ENCODE measurements around the gene GSN. TPM values are rescaled to one million over a fixed set of nuclear protein-coding genes. Genes with fewer than 3 reads are reported as not detected.
A peak's percentile ranks its signal among the peaks of the same experiment; 100 is the strongest.

Gene GSN
- total and polyA plus RNA-seq, 8 donors: 215 to 909 (median 531) TPM

DNA sequence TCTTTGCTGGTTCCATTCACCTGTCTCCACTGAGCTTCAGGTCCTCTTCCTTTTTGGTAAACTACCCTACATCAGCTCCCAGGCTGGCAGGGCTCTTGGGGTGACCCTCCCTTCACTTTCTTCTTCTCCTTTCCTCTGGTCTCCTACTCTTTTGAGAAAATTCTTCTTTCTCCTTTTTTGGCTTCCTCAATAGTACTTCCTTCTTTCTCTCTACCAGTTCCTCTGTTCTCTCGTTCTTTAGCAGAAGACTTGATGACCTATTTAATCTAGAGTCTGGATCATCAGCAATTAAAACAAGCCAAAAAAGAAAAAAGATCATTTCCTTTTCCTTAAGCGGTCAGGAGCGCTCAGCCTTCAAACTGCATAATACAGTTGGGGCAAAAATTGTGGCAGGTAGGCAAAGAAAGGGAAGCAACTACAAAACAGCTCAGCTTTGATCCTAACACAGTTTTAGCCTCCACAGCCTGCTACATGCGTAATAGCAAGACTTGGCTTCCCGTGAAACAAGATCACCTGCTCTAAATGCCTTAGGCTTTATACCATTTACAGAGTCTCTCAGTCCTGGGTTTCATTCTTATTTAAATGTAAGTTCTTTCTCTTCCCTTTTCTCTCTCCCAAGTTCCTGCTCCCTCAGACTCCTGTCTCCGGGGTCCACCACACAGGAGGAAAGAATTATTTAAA lies 14.0 kb upstream of the GSN start:
- Histone ChIP-seq H3K36me3 (no peaks in the 10 kb centered on the region), H3K9me3 (no peaks in the 10 kb centered on the region), H3K4me1 (peaks cover 0 to 8% (median 0%) of the 10 kb centered on the region in 4 donors), H3K4me3 (no peak overlapping the region), H3K27me3 (no peaks in the 10 kb centered on the region), H3K27ac (peak overlapping the region in 1 of 5 donors; percentile 4)
- DNase-seq: no peak
- WGBS, 5 donors: 55 to 71% (median 64%) methylated on average over 6 of the region's 6 CpGs
- intact Hi-C loops (cut with DNase I; ENCODE audit: low total_unique reads): no loop called here
- TF ChIP-seq POLR2A (IDR thresholded peaks at IDR 0.05) (no peak), POLR2AphosphoS5 (IDR thresholded peaks at IDR 0.05) (no peak), EP300 (IDR thresholded peaks at IDR 0.05) (no peak)
- TF ChIP-seq, protein P1, sequence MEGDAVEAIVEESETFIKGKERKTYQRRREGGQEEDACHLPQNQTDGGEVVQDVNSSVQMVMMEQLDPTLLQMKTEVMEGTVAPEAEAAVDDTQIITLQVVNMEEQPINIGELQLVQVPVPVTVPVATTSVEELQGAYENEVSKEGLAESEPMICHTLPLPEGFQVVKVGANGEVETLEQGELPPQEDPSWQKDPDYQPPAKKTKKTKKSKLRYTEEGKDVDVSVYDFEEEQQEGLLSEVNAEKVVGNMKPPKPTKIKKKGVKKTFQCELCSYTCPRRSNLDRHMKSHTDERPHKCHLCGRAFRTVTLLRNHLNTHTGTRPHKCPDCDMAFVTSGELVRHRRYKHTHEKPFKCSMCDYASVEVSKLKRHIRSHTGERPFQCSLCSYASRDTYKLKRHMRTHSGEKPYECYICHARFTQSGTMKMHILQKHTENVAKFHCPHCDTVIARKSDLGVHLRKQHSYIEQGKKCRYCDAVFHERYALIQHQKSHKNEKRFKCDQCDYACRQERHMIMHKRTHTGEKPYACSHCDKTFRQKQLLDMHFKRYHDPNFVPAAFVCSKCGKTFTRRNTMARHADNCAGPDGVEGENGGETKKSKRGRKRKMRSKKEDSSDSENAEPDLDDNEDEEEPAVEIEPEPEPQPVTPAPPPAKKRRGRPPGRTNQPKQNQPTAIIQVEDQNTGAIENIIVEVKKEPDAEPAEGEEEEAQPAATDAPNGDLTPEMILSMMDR (IDR thresholded peaks at IDR 0.05): no peak

DNA sequence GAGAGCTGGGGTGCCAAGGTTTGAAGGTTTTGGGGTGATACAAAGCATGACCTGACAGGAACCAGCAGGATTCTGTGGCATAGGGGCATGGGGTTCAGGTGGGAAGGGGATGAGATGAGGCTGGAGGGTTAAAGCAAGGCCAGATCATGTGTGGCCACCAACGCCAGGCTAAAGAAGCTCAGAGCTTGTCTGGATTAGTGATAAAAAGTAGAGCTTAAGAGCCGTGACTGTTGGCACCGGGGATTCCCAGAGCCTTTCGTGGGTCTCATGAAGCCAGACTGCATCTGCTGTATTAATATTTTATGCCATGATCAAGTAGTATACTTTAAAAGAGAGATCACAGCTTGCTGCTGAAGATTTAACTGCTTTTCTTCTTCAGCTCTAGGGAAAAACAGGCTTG lies 8.5 kb upstream of the GSN start:
- Histone ChIP-seq H3K4me1 (peaks cover 0 to 15% (median 9%) of the 10 kb centered on the region in 4 donors), H3K27ac (no peak overlapping the region), H3K4me3 (no peak overlapping the region), H3K36me3 (no peaks in the 10 kb centered on the region), H3K9me3 (no peaks in the 10 kb centered on the region), H3K27me3 (no peaks in the 10 kb centered on the region)
- intact Hi-C loops (cut with DNase I; ENCODE audit: low total_unique reads): no loop called here
- WGBS, 5 donors: 83 to 92% (median 86%) methylated on average over 4 of the region's 4 CpGs
- TF ChIP-seq EP300 (IDR thresholded peaks at IDR 0.05) (no peak), POLR2A (IDR thresholded peaks at IDR 0.05) (no peak), POLR2AphosphoS5 (IDR thresholded peaks at IDR 0.05) (no peak)
- TF ChIP-seq, protein P1 (IDR thresholded peaks at IDR 0.05): no peak
- DNase-seq: no peak

DNA sequence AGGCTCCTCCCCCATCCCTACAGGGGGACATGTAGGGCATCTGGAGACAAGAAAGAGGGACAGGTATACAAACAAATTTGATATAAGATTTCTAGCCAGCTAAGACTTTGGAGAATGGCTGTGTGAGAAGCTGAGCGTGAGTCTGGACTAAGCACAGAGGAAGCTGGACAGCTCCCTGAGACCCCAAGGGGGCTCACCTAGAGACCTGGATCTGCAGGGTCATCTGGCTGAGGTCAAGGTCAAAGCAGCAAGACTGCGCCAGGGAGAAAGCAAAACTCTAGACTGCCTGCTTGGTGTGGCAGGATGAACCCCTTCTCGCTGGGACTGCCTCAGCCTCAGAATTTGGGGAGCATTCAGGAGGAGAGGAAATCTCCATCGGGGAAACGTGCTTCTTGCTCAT lies 8.0 kb upstream of the GSN start:
- WGBS, 5 donors: 85 to 95% (median 90%) methylated on average over 5 of the region's 5 CpGs
- intact Hi-C loops (cut with DNase I; ENCODE audit: low total_unique reads): no loop called here
- peaks cover 0 to 15% (median 9%) of the 10 kb centered on the region in 4 donors for H3K4me1 ChIP-seq
- no peaks in the 10 kb centered on the region for H3K27me3 ChIP-seq
- H3K9me3 ChIP-seq: no peaks in the 10 kb centered on the region
- no peak overlapping the region for H3K27ac ChIP-seq
- DNase-seq: no peak
- no peak overlapping the region for H3K4me3 ChIP-seq
- H3K36me3 ChIP-seq: no peaks in the 10 kb centered on the region
- TF ChIP-seq, protein P1 (IDR thresholded peaks at IDR 0.05): no peak
- TF ChIP-seq POLR2AphosphoS5 (IDR thresholded peaks at IDR 0.05) (no peak), POLR2A (IDR thresholded peaks at IDR 0.05) (no peak), EP300 (IDR thresholded peaks at IDR 0.05) (no peak)

DNA sequence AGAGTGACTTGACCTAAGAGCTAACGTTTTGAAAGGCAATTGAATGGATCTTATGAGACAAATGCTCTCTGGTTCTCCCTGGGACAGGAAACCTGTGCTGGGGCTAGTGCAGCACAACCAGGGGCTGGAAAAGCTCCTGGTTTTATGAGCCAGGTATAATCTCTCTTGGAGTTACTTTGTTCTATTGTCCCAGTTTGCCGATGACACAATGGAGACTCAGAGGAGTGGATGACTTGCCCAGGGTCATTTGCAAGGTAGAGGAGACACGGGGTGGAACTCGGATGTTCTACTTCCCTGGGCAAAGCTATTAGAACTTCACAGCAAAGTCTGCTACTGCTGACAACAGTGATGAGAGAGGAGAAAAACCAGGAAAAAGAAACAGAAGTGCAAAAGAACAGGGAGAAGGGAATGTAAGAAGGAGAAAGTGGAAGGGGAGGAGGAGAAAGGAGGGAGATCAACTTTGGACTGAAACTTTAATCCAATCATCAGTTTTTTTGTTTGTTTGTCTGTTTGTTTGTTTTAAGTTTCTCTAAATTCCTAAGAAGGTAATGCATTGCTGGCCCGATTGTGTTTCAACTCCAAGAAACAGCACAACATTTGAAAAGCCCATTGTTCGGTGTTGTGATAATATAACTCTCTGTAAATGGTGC lies 7.4 kb upstream of the GSN start:
- intact Hi-C loops (cut with DNase I; ENCODE audit: low total_unique reads): no loop called here
- Histone ChIP-seq H3K27ac (peak overlapping the region in 2 of 5 donors; percentile 58 to 80), H3K4me3 (no peak overlapping the region), H3K9me3 (no peaks in the 10 kb centered on the region), H3K27me3 (no peaks in the 10 kb centered on the region), H3K36me3 (no peaks in the 10 kb centered on the region), H3K4me1 (peaks cover 0 to 15% (median 9%) of the 10 kb centered on the region in 4 donors)
- no peak for DNase-seq
- no peak for TF ChIP-seq EP300 (IDR thresholded peaks at IDR 0.05)
- no peak for TF ChIP-seq POLR2A (IDR thresholded peaks at IDR 0.05)
- TF ChIP-seq POLR2AphosphoS5 (IDR thresholded peaks at IDR 0.05): no peak
- TF ChIP-seq, protein P1 (IDR thresholded peaks at IDR 0.05): no peak
- WGBS, 5 donors: 53 to 67% (median 59%) methylated on average over 6 of the region's 6 CpGs
